Measurements from ENCODE around the gene FCHSD2. TPM values are rescaled to one million over a fixed set of nuclear protein-coding genes. Genes with fewer than 3 reads are reported as not detected.
"Not testable (repeated sequence)": the region's sequence is repeated elsewhere in the genome, so short reads cannot be mapped to it uniquely, and the experiment has no call there.

FCHSD2 gene
- total RNA-seq, 3 donors from 2014 or later (not counting 1 experiment from before 2014, with no cell fraction given), result 39.4 to 59.1 (median 42.1) TPM

- intact Hi-C loops (cut with micrococcal nuclease), result no loop called here
- H3K9me3 Mint-ChIP-seq, result peaks cover 0 to 4% of the 10 kb centered on the region in 2 donors
- no peak overlapping the region for H3K4me3 ChIP-seq (ENCODE audit: low read length)
- H3K36me3 ChIP-seq (ENCODE audit: control insufficient read depth, insufficient read depth, low read length), result peaks cover 23% of the 10 kb centered on the region
- H3K27ac ChIP-seq (ENCODE audit: low read length), result no peak overlapping the region
- ATAC-seq (no peak), DNase-seq (no peak)
- H3K9me3 ChIP-seq (ENCODE audit: control insufficient read depth, insufficient read depth, low read length), result peaks cover 3% of the 10 kb centered on the region
- peaks cover 0 to 12% of the 10 kb centered on the region in 2 donors for H3K4me1 Mint-ChIP-seq
- peak overlapping the region in 1 of 2 donors; percentile 28 for H3K27ac Mint-ChIP-seq
- H3K27me3 Mint-ChIP-seq (ENCODE audit: low read depth in 2 of 2), result no peaks in the 10 kb centered on the region
- H3K27me3 ChIP-seq (ENCODE audit: control insufficient read depth, insufficient read depth, low read length), result no peaks in the 10 kb centered on the region
- peaks cover 7% of the 10 kb centered on the region for H3K36me3 Mint-ChIP-seq
- TF ChIP-seq CTCF (IDR thresholded peaks at IDR 0.05), result no peak
- no peak overlapping the region for H3K4me3 Mint-ChIP-seq
- 95% methylated on average over 6 of the region's 6 CpGs for WGBS (ENCODE audit: insufficient coverage)
- H3K4me1 ChIP-seq (ENCODE audit: control insufficient read depth, insufficient read depth, low read length), result no peaks in the 10 kb centered on the region
Measured at GRCh38 chr11:73126804-73127480, 15.2 kb downstream of the FCHSD2 start.

DNA sequence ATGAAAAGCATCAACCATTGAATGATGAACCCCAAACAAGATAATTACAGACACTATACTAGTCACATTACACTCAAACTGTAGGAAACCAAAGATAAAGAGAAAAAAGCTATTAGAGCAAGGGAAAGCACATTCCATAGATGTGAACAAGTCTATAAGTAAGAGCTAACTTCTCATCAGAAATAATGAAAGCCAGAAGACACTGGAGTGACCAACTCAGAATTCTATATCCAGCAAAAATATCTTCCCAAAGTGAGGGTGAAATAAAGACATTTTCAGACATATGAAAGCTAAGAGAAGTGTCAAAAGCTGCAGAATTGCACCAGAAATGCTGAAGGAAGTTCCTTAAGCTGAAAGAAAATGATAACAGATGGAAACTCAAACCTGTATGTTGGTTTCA, 17.3 kb downstream of the FCHSD2 start:
- peaks cover 17% of the 10 kb centered on the region for H3K36me3 ChIP-seq (ENCODE audit: control insufficient read depth, insufficient read depth, low read length)
- no peak overlapping the region for H3K27ac ChIP-seq (ENCODE audit: low read length)
- no peaks in the 10 kb centered on the region for H3K4me1 ChIP-seq (ENCODE audit: control insufficient read depth, insufficient read depth, low read length)
- ATAC-seq (no peak), DNase-seq (no peak)
- no peak overlapping the region for H3K4me3 Mint-ChIP-seq
- peaks cover 5 to 12% of the 10 kb centered on the region in 2 donors for H3K4me1 Mint-ChIP-seq
- no peak for TF ChIP-seq CTCF (IDR thresholded peaks at IDR 0.05)
- H3K36me3 Mint-ChIP-seq, result peaks cover 7% of the 10 kb centered on the region
- H3K27me3 Mint-ChIP-seq (ENCODE audit: low read depth in 2 of 2), result no peaks in the 10 kb centered on the region
- peaks cover 0 to 4% of the 10 kb centered on the region in 2 donors for H3K9me3 Mint-ChIP-seq
- no peak overlapping the region for H3K27ac Mint-ChIP-seq
- peaks cover 3% of the 10 kb centered on the region for H3K9me3 ChIP-seq (ENCODE audit: control insufficient read depth, insufficient read depth, low read length)
- intact Hi-C loops (cut with micrococcal nuclease), result no loop called here
- no peaks in the 10 kb centered on the region for H3K27me3 ChIP-seq (ENCODE audit: control insufficient read depth, insufficient read depth, low read length)
- no peak overlapping the region for H3K4me3 ChIP-seq (ENCODE audit: low read length)

DNA sequence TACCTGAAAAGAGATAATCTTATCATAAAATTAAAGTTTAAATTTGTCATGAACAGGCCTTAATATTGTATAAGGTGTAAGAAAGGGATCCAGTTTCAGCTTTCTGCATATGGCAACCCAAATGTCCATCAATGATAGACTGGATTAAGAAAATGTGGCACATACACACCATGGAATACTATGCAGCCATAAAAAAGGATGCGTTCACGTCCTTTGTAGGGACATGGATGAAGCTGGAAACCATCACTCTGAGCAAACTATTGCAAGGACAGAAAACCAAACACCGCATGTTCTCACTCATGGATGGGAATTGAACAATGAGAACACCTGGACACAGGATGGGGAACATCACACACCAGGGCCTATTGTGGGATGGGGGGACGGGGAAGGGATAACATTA, 18.2 kb downstream of the FCHSD2 start:
- H3K4me1 Mint-ChIP-seq, result peaks cover 5 to 12% of the 10 kb centered on the region in 2 donors
- H3K4me3 Mint-ChIP-seq; H3K9me3 ChIP-seq (ENCODE audit: control insufficient read depth, insufficient read depth, low read length); H3K27me3 ChIP-seq (ENCODE audit: control insufficient read depth, insufficient read depth, low read length); DNase-seq; H3K27ac ChIP-seq (ENCODE audit: low read length); H3K4me1 ChIP-seq (ENCODE audit: control insufficient read depth, insufficient read depth, low read length); H3K9me3 Mint-ChIP-seq; ATAC-seq; H3K27me3 Mint-ChIP-seq (ENCODE audit: low read depth in 2 of 2); H3K27ac Mint-ChIP-seq; H3K36me3 Mint-ChIP-seq; intact Hi-C loops (cut with micrococcal nuclease); H3K4me3 ChIP-seq (ENCODE audit: low read length): not testable (repeated sequence)
- H3K36me3 ChIP-seq (ENCODE audit: control insufficient read depth, insufficient read depth, low read length), result peaks cover 17% of the 10 kb centered on the region
- 100% methylated on average over 4 of the region's 4 CpGs for WGBS (ENCODE audit: insufficient coverage)

GRCh38 chr11:73121692-73122091, 20.4 kb downstream of the FCHSD2 start:
- ATAC-seq (no peak), DNase-seq (no peak)
- Histone ChIP-seq H3K27ac (ENCODE audit: low read length) (no peak overlapping the region), H3K27me3 (ENCODE audit: control insufficient read depth, insufficient read depth, low read length) (no peaks in the 10 kb centered on the region), H3K4me1 (ENCODE audit: control insufficient read depth, insufficient read depth, low read length) (no peaks in the 10 kb centered on the region), H3K4me3 (ENCODE audit: low read length) (no peak overlapping the region), H3K9me3 (ENCODE audit: control insufficient read depth, insufficient read depth, low read length) (peaks cover 3% of the 10 kb centered on the region), H3K36me3 (ENCODE audit: control insufficient read depth, insufficient read depth, low read length) (peaks cover 17% of the 10 kb centered on the region)
- Mint-ChIP-seq H3K4me1 (peaks cover 9 to 10% of the 10 kb centered on the region in 2 donors), H3K4me3 (no peak overlapping the region), H3K9me3 (peaks cover 0 to 4% of the 10 kb centered on the region in 2 donors), H3K27me3 (ENCODE audit: low read depth in 2 of 2) (no peaks in the 10 kb centered on the region), H3K36me3 (peaks cover 7% of the 10 kb centered on the region), H3K27ac (no peak overlapping the region)
- TF ChIP-seq CTCF (IDR thresholded peaks at IDR 0.05), result no peak
- intact Hi-C loops (cut with micrococcal nuclease), result no loop called here
